ENCODE data around the gene CDKN1B.

The CDKN1B gene

GRCh38 chr12:12699345-12699744 lies 17.8 kb upstream of the CDKN1B start:
- no peak overlapping the region for H3K9ac ChIP-seq
- no peaks in the 10 kb centered on the region for H3K36me3 ChIP-seq (ENCODE audit: control insufficient read depth, insufficient read depth, low read length)
- no peak for TF ChIP-seq CTCF (IDR thresholded peaks at IDR 0.05)
- no peak overlapping the region for H2AFZ ChIP-seq
- no peak overlapping the region for H3K4me3 ChIP-seq (ENCODE audit: low read depth, low read length)
- H3K4me2 ChIP-seq (ENCODE audit: low read length), result no peak overlapping the region
- no peaks in the 10 kb centered on the region for H3K79me2 ChIP-seq
- H3K27me3 ChIP-seq (ENCODE audit: control insufficient read depth, insufficient read depth, low read length), result no peaks in the 10 kb centered on the region
- H3K4me1 ChIP-seq, result peaks cover 10% of the 10 kb centered on the region
- no peak overlapping the region for H3K27ac ChIP-seq
- no peaks in the 10 kb centered on the region for H3K9me3 ChIP-seq (ENCODE audit: control insufficient read depth, low read length)

GRCh38 chr12:12700254-12700653 lies 16.9 kb upstream of the CDKN1B start:
- Histone ChIP-seq H3K4me3 (ENCODE audit: low read depth, low read length) (no peak overlapping the region), H3K4me2 (ENCODE audit: low read length) (no peak overlapping the region), H3K79me2 (no peaks in the 10 kb centered on the region), H3K27me3 (ENCODE audit: control insufficient read depth, insufficient read depth, low read length) (no peaks in the 10 kb centered on the region), H3K9me3 (ENCODE audit: control insufficient read depth, low read length) (no peaks in the 10 kb centered on the region), H3K4me1 (peaks cover 10% of the 10 kb centered on the region), H3K27ac (no peak overlapping the region), H2AFZ (no peak overlapping the region), H3K36me3 (ENCODE audit: control insufficient read depth, insufficient read depth, low read length) (no peaks in the 10 kb centered on the region), H3K9ac (no peak overlapping the region)
- TF ChIP-seq CTCF (IDR thresholded peaks at IDR 0.05), result no peak

GRCh38 chr12:12701457-12701856 lies 15.7 kb upstream of the CDKN1B start:
- Histone ChIP-seq H3K36me3 (ENCODE audit: control insufficient read depth, insufficient read depth, low read length) (no peaks in the 10 kb centered on the region), H3K4me2 (ENCODE audit: low read length) (no peak overlapping the region), H3K27me3 (ENCODE audit: control insufficient read depth, insufficient read depth, low read length) (no peaks in the 10 kb centered on the region), H3K27ac (no peak overlapping the region), H2AFZ (no peak overlapping the region), H3K4me1 (peaks cover 18% of the 10 kb centered on the region), H3K4me3 (ENCODE audit: low read depth, low read length) (no peak overlapping the region), H3K9me3 (ENCODE audit: control insufficient read depth, low read length) (no peaks in the 10 kb centered on the region), H3K9ac (no peak overlapping the region), H3K79me2 (no peaks in the 10 kb centered on the region)
- no peak for TF ChIP-seq CTCF (IDR thresholded peaks at IDR 0.05)

GRCh38 chr12:12704593-12705230 lies 12.5 kb upstream of the CDKN1B start:
- no peaks in the 10 kb centered on the region for H3K27me3 ChIP-seq (ENCODE audit: control insufficient read depth, insufficient read depth, low read length)
- H3K9me3 ChIP-seq (ENCODE audit: control insufficient read depth, low read length), result no peaks in the 10 kb centered on the region
- H3K36me3 ChIP-seq (ENCODE audit: control insufficient read depth, insufficient read depth, low read length), result no peaks in the 10 kb centered on the region
- no peak overlapping the region for H3K4me2 ChIP-seq (ENCODE audit: low read length)
- no peak overlapping the region for H3K9ac ChIP-seq
- H2AFZ ChIP-seq, result no peak overlapping the region
- no peaks in the 10 kb centered on the region for H3K79me2 ChIP-seq
- peak; percentile 98 for TF ChIP-seq CTCF (IDR thresholded peaks at IDR 0.05)
- H3K4me1 ChIP-seq, result peaks cover 18% of the 10 kb centered on the region
- no peak overlapping the region for H3K4me3 ChIP-seq (ENCODE audit: low read depth, low read length)
- no peak overlapping the region for H3K27ac ChIP-seq

GRCh38 chr12:12705838-12706520 lies 11.2 kb upstream of the CDKN1B start:
- Histone ChIP-seq H3K79me2 (no peaks in the 10 kb centered on the region), H2AFZ (no peak overlapping the region), H3K4me3 (ENCODE audit: low read depth, low read length) (no peak overlapping the region), H3K4me1 (peaks cover 18% of the 10 kb centered on the region), H3K27me3 (ENCODE audit: control insufficient read depth, insufficient read depth, low read length) (no peaks in the 10 kb centered on the region), H3K27ac (no peak overlapping the region), H3K9ac (no peak overlapping the region), H3K9me3 (ENCODE audit: control insufficient read depth, low read length) (no peaks in the 10 kb centered on the region), H3K4me2 (ENCODE audit: low read length) (no peak overlapping the region), H3K36me3 (ENCODE audit: control insufficient read depth, insufficient read depth, low read length) (no peaks in the 10 kb centered on the region)
- TF ChIP-seq CTCF (IDR thresholded peaks at IDR 0.05), result no peak

Data from parathyroid adenoma (tissue), 2 donors.